SK-N-SH (cell line): ENCODE measurements around the gene HRH3. TPM values are rescaled to one million over a fixed set of nuclear protein-coding genes. Genes with fewer than 3 reads are reported as not detected.

ENCODE experiments used
- CTCF ChIA-PET: fragments of 300-600, 350-600 bp; formaldehyde crosslinking; extraction: SDS; loops from one replicate; lab custom pipeline; 2021; lab: Yijun Ruan, JAX
- POLR2A ChIA-PET: fragments of 350-600 bp; sonication (Branson Sonifier 250); formaldehyde crosslinking; extraction: SDS; loops from one replicate; lab custom pipeline; 2020; ENCODE audit warnings: antibody characterized with exemption, inconsistent platforms; lab: Yijun Ruan, JAX
- DNase-seq: peaks from one replicate; pipeline ENCODE4 v3.0.0; 2012
- H2AFZ ChIP-seq: fragments of 200-600 bp; sonication (generic); 2 replicates; pipeline ENCODE4 v1.8.1; 2016; ENCODE audit warnings: antibody characterized with exemption, mild to moderate bottlenecking, low read depth
- H3F3A ChIP-seq: fragments of 200-600 bp; sonication (generic); replicated peaks from 2 replicates; pipeline ENCODE3; 2016; ENCODE audit warnings: antibody characterized with exemption, mild to moderate bottlenecking; ENCODE audit not compliant: insufficient read depth
- H3K27ac ChIP-seq, 2 experiments: fragments of 200-500 bp in 1 of 2; fragments of 200-600 bp in 1 of 2; sonication (Bioruptor generic) in 1 of 2; sonication (generic), shearing (Covaris generic) in 1 of 2; 2 replicates each; pipeline versions ENCODE4 v1.5.1 to v1.6.1; 2014 to 2016; ENCODE audit warnings: low read depth in 2 of 2, inconsistent platforms in 1 of 2, low read length in 1 of 2, mild to moderate bottlenecking in 1 of 2, mixed read lengths in 1 of 2
- H3K27me3 ChIP-seq: fragments of 200-600 bp; sonication (generic), shearing (Covaris generic); 2 replicates; pipeline ENCODE4 v1.6.1; 2016; ENCODE audit warnings: mixed run types; ENCODE audit not compliant: insufficient read depth
- H3K36me3 ChIP-seq, 2 experiments: fragments of 200-500 bp in 1 of 2; fragments of 200-600 bp in 1 of 2; sonication (Bioruptor generic) in 1 of 2; sonication (generic) in 1 of 2; replicated peaks in 1 of 2; 2 replicates each; pipeline versions ENCODE3 to v1.5.1; 2014 to 2016; ENCODE audit warnings: low read length in 1 of 2, mild to moderate bottlenecking in 1 of 2; ENCODE audit not compliant: insufficient read depth in 2 of 2, control insufficient read depth in 1 of 2
- H3K4me1 ChIP-seq, 2 experiments: fragments of 200-500 bp in 1 of 2; fragments of 200-600 bp in 1 of 2; sonication (Bioruptor generic) in 1 of 2; sonication (generic), shearing (Covaris generic) in 1 of 2; 2 replicates each; pipeline versions ENCODE4 v1.5.1 to v1.6.1; 2014 to 2016; ENCODE audit warnings: low read depth in 1 of 2, low read length in 1 of 2, mixed run types in 1 of 2; ENCODE audit not compliant: insufficient read depth in 2 of 2, control insufficient read depth in 1 of 2
- H3K4me2 ChIP-seq: fragments of 200-600 bp; sonication (generic), shearing (Covaris generic); 2 replicates; pipeline ENCODE4 v1.6.1; 2017; ENCODE audit warnings: mixed run types
- H3K4me3 ChIP-seq, 2 experiments: fragments of 200-500 bp in 1 of 2; fragments of 200-600 bp in 1 of 2; sonication (Bioruptor generic) in 1 of 2; sonication (generic), shearing (Covaris generic) in 1 of 2; 2 replicates each; pipeline versions ENCODE4 v1.5.1 to v1.8.1; 2014 to 2016; ENCODE audit warnings: low read depth in 2 of 2, inconsistent platforms in 1 of 2, low read length in 1 of 2, mild to moderate bottlenecking in 1 of 2, mixed read lengths in 1 of 2, moderate library complexity in 1 of 2
- H3K79me2 ChIP-seq: fragments of 200-600 bp; sonication (generic); 2 replicates; pipeline ENCODE4 v1.8.1; 2017; ENCODE audit warnings: mild to moderate bottlenecking; ENCODE audit not compliant: insufficient read depth
- H3K9ac ChIP-seq: fragments of 200-600 bp; sonication (generic); 2 replicates; pipeline ENCODE4 v1.6.1; 2017; ENCODE audit warnings: mixed run types
- H3K9me2 ChIP-seq: fragments of 200-600 bp; sonication (generic); 2 replicates; pipeline ENCODE4 v1.6.1; 2017; ENCODE audit warnings: mixed run types
- H3K9me3 ChIP-seq: fragments of 200-600 bp; sonication (generic); 2 replicates; pipeline ENCODE4 v1.6.1; 2017; ENCODE audit warnings: mixed run types, mild to moderate bottlenecking, moderate library complexity
- H4K20me1 ChIP-seq: fragments of 200-600 bp; sonication (generic); 2 replicates; pipeline ENCODE4 v1.6.1; 2017; ENCODE audit warnings: mild to moderate bottlenecking, mixed run types; ENCODE audit not compliant: insufficient read depth
- CHD2 ChIP-seq: fragments of 150-350 bp; IDR thresholded peaks from 2 replicates; pipeline ENCODE4 v1.6.1; 2018; ENCODE audit warnings: low read length; ENCODE audit not compliant: partially characterized antibody
- CTCF ChIP-seq: fragments of 200-600 bp; sonication (generic); IDR thresholded peaks from 2 replicates; pipeline ENCODE4 v1.6.1; 2017; ENCODE audit warnings: antibody characterized with exemption, mild to moderate bottlenecking, moderate library complexity
- EZH2phosphoT487 ChIP-seq: fragments of 200-600 bp; sonication (generic); IDR thresholded peaks from 2 replicates; pipeline ENCODE4 v1.6.1; 2017; ENCODE audit warnings: low read depth, mixed run types, mild to moderate bottlenecking, antibody characterized with exemption, moderate library complexity, borderline replicate concordance
- FOSL2 ChIP-seq: IDR thresholded peaks from 2 replicates; pipeline ENCODE4 v1.4.0; 2012; ENCODE audit warnings: low read depth, mild to moderate bottlenecking, moderate library complexity, borderline replicate concordance
- FOXM1 ChIP-seq: IDR thresholded peaks from 2 replicates; pipeline ENCODE4 v1.4.0; 2012; ENCODE audit warnings: low read depth, mild to moderate bottlenecking
- GABPA ChIP-seq: IDR thresholded peaks from 2 replicates; pipeline ENCODE4 v1.4.0; 2012; ENCODE audit warnings: low read depth, mild to moderate bottlenecking
- GATA2 ChIP-seq: sonication (generic); formaldehyde crosslinking; IDR thresholded peaks from 2 replicates; pipeline ENCODE4 v1.5.0; 2020; ENCODE audit warnings: mild to moderate bottlenecking, missing genetic modification reagents
- IRF3 ChIP-seq: fragments of 150-350 bp; IDR thresholded peaks from 2 replicates; pipeline ENCODE4 v1.6.1; 2016; ENCODE audit warnings: mild to moderate bottlenecking, low read depth, low read length
- MAX ChIP-seq: IDR thresholded peaks from 2 replicates; pipeline ENCODE4 v1.4.0; 2012; ENCODE audit warnings: low read depth
- MEF2A ChIP-seq: IDR thresholded peaks from 2 replicates; pipeline ENCODE4 v1.4.0; 2012; ENCODE audit warnings: low read depth, borderline replicate concordance
- MXI1 ChIP-seq: IDR thresholded peaks from 2 replicates; pipeline ENCODE4 v1.6.1; 2012; ENCODE audit warnings: mild to moderate bottlenecking, low read depth, low read length, improper control_type of control experiment
- PBX3 ChIP-seq: IDR thresholded peaks from 2 replicates; pipeline ENCODE4; 2012
- POLR2AphosphoS5 ChIP-seq: IDR thresholded peaks from 2 replicates; pipeline ENCODE4 v1.6.1; 2012; ENCODE audit warnings: low read depth, low read length
- RCOR1 ChIP-seq: fragments of 150-350 bp; IDR thresholded peaks from 2 replicates; pipeline ENCODE4 v1.6.1; 2017; ENCODE audit warnings: antibody characterized with exemption, low read length
- REST ChIP-seq: IDR thresholded peaks from 2 replicates; pipeline ENCODE4 v1.6.1; 2012; ENCODE audit warnings: mild to moderate bottlenecking, low read depth, low read length, moderate library complexity
- RFX5 ChIP-seq: IDR thresholded peaks from 2 replicates; pipeline ENCODE4 v1.6.1; 2012; ENCODE audit warnings: mild to moderate bottlenecking, improper control_type of control experiment, low read length
- TCF12 ChIP-seq: IDR thresholded peaks from 2 replicates; pipeline ENCODE4 v1.4.0; 2012
- TEAD4 ChIP-seq: IDR thresholded peaks from 2 replicates; pipeline ENCODE4 v1.4.0; 2012; ENCODE audit warnings: mild to moderate bottlenecking, borderline replicate concordance; ENCODE audit not compliant: insufficient read depth
- USF2 ChIP-seq: fragments of 150-350 bp; IDR thresholded peaks from 2 replicates; pipeline ENCODE4 v1.6.1; 2017; ENCODE audit warnings: antibody characterized with exemption, low read length, low read depth, borderline replicate concordance
- WGBS: methylation state at CpG from one replicate; pipeline ENCODE4 v1.1.6; 2017; ENCODE audit warnings: low lambda C conversion rate; 5-methylcytosine and 5-hydroxymethylcytosine counted together
- polyA plus RNA-seq, 3 experiments: library from polyadenylated mRNA; depleted of rRNA; stranded (reverse); fragments of >200 nt; gene quantifications; 2 replicates each; pipeline ENCODE4 v1.2.3, GENCODE V29; 2012

Gene HRH3
- polyA plus RNA-seq, 1 of the 3 experiments (the other 2 are of a cell fraction) = 0.02 TPM

GRCh38 chr20:62211216-62211615, 8.9 kb downstream of the HRH3 start:
- Histone ChIP-seq H3K36me3 (no peaks in the 10 kb centered on the region), H4K20me1 (no peaks in the 10 kb centered on the region), H3K9me2 (no peaks in the 10 kb centered on the region), H3F3A (no peaks in the 10 kb centered on the region), H3K4me3 (no peak overlapping the region), H3K27ac (no peak overlapping the region), H3K9ac (no peak overlapping the region), H3K4me2 (no peak overlapping the region), H3K4me1 (peaks cover 0 to 7% of the 10 kb centered on the region in 2 experiments; a peak in 1 of 4 replicates), H3K9me3 (no peaks in the 10 kb centered on the region), H3K27me3 (no peaks in the 10 kb centered on the region), H2AFZ (no peak overlapping the region), H3K79me2 (no peaks in the 10 kb centered on the region)
- CTCF ChIA-PET = interaction anchor here (0.7 to 1.1 kb wide), 2 partner anchors 16 to 232 kb away, joined by 3 read pairs; no protein-coding TSS in a partner anchor
- TF ChIP-seq PBX3 = no peak
- no peak for TF ChIP-seq FOXM1
- no peak for TF ChIP-seq IRF3
- TF ChIP-seq REST = no peak
- TF ChIP-seq TCF12 = no peak
- TF ChIP-seq POLR2AphosphoS5 = no peak
- no peak for TF ChIP-seq GATA2 (CRISPR knock-in tag)
- TF ChIP-seq MXI1 = no peak
- no peak for DNase-seq
- WGBS = 100% methylated on average over 1 of the region's 8 CpGs
- POLR2A ChIA-PET = interaction anchor here (1.1 kb wide), 1 partner anchor 52 kb away, joined by 3 read pairs; no protein-coding TSS in a partner anchor

- POLR2A ChIA-PET = interaction anchor here (1.1 kb wide), 1 partner anchor 51 kb away, joined by 3 read pairs; no protein-coding TSS in a partner anchor
- Histone ChIP-seq H3K4me3 (no peak overlapping the region), H3K27me3 (no peaks in the 10 kb centered on the region), H3F3A (no peaks in the 10 kb centered on the region), H3K27ac (peak overlapping the region in 1 of 2 experiments; percentile 16; a peak in 1 of 4 replicates), H3K36me3 (no peaks in the 10 kb centered on the region), H3K4me2 (no peak overlapping the region), H3K9me3 (no peaks in the 10 kb centered on the region), H3K9ac (no peak overlapping the region), H3K4me1 (peaks cover 0 to 7% of the 10 kb centered on the region in 2 experiments; a peak in 1 of 4 replicates), H3K79me2 (no peaks in the 10 kb centered on the region), H4K20me1 (no peaks in the 10 kb centered on the region), H3K9me2 (no peaks in the 10 kb centered on the region), H2AFZ (no peak overlapping the region)
- peak; percentile 61 for DNase-seq
- CTCF ChIA-PET = interaction anchor here (0.7 to 1.1 kb wide), 2 partner anchors 17 to 233 kb away, joined by 3 read pairs; no protein-coding TSS in a partner anchor
- 38% methylated on average over 11 of the region's 21 CpGs for WGBS
- TF ChIP-seq MAX (no peak), TCF12 (no peak), GABPA (no peak), CHD2 (no peak), MEF2A (no peak), FOSL2 (no peak), RCOR1 (no peak), EZH2phosphoT487 (no peak), CTCF (no peak), USF2 (no peak), RFX5 (no peak), TEAD4 (no peak)
Observed at GRCh38 chr20:62210496-62210855, 9.6 kb downstream of the HRH3 start.
